GM10266 (cell line): ENCODE data around the gene PDZD8.

Source experiments
- DNase-seq: peaks from one replicate; pipeline ENCODE4 v3.0.0; 2012; ENCODE audit errors: extremely low spot score
- CTCF ChIP-seq: IDR thresholded peaks from 2 replicates; pipeline ENCODE4 v1.5.1; 2012; ENCODE audit warnings: mild to moderate bottlenecking, low read depth; ENCODE audit not compliant: control insufficient read depth, insufficient read depth; ENCODE audit errors: missing control alignments

PDZD8 gene

DNA sequence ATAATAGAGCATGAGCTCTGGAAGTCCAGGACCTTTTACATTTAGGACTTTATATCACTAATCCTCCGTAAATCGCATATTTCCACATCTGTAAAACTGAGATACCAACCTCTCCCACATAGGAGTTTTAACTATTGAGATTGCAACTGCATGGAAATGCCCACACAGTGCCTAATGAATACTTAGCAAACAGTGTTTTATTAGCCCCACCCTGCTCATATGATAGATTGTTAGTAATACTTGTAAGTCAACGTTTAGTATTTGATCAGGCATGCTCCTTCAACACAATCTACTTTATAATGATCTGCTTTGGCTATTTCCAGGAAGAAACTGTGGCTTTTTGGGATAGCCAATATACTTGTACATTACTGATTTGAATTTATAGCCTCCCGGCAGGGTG lies 8.5 kb downstream of the PDZD8 start:
- DNase-seq = no peak
- TF ChIP-seq CTCF = no peak

- no peak for DNase-seq
- no peak for TF ChIP-seq CTCF
These were observed 9.6 kb downstream of the PDZD8 start for GRCh38 chr10:117365612-117366011.

DNA sequence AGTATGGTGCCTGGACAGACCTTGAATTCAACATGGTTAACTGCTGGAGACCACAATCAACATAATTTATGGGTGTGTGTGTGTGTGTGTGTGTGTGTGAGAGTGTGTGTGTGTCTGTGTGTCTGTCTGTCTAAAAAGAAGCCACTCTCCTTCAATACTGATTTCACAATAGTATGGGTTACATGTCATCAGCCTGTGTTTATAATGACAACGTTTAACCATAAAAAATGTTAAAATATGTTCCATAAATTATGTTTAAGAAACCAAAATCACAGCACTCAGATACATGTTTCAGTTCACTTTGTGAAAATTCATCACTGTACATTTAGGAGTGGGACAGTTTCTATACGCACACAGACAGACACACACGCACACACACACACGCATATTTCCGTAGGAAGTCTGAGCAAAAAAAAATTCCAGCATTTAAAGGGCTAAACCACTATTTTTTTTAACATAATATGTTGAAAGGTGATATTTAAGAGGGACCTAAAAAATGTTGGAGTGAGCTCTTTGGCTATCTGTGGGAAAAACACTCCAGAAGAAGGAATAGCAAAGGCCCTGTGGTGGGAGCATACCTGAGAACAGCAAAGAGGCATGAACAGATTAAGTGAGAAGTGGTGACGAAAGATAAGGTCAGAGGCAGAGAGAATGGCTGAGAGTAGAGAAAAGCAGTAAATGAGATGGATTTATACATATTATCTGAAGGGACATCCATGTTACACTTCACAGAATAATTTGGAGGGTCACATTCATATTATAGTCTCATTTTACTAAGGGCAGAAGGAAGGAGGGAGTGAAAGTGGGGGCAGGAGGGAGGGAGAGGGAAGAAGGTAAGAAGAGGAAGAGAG lies 10.9 kb downstream of the PDZD8 start:
- TF ChIP-seq CTCF = no peak
- no peak for DNase-seq

- DNase-seq = no peak
These were observed 12.2 kb downstream of the PDZD8 start for GRCh38 chr10:117363028-117363427.

DNA sequence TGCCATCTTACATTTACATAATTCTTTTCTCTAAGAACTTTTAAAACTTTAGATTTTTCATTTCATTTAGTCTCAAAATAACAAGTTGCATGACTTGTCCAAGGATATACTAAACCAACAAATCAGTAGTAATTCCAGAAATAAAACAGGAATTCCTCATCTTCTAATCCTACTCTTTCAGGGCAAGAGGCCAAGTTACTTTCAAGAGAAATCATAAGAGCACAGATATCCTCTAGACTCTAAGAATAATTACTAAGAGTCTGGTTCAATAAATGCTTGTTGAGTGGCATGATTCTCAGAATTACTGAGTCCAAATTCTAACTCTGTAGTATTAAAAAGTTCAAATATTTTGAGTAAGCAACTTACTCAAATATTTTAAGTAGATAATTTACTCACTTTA lies 12.9 kb downstream of the PDZD8 start:
- no peak for TF ChIP-seq CTCF
- DNase-seq = no peak

More at GRCh38 chr10:117363028-117363427, 12.2 kb downstream of the PDZD8 start:
- no peak for TF ChIP-seq CTCF

DNA sequence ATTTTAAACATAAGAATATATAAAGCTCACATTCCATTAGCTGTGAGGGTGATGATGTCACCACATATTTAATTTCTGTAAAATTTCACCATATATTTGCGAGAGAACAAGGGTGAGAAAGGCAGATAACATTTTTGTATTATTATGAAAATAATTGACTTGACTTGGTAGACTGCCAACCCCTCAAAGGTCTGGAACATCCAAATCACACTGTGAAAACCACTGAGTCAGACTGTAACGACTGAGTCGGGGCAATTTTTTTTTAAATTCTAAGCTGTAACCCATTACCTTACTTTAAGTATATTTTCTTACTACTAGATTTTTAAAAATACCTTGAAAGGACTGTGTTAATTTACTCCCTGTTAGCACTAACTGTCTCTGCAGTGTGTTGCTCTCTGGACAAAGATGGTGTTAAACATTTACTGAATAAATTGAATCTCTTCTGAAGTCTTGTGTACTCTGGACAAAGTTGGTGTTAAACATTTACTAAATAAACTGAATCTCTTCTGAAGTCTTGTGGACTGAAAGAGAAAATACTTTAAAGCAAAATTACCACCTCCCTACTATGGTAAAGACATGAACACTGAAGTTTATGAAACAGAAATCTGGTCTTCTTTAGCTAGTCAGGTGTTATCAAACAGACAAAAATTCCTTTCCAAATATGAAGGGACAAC lies 14.1 kb downstream of the PDZD8 start:
- DNase-seq = no peak
- TF ChIP-seq CTCF = no peak

DNA sequence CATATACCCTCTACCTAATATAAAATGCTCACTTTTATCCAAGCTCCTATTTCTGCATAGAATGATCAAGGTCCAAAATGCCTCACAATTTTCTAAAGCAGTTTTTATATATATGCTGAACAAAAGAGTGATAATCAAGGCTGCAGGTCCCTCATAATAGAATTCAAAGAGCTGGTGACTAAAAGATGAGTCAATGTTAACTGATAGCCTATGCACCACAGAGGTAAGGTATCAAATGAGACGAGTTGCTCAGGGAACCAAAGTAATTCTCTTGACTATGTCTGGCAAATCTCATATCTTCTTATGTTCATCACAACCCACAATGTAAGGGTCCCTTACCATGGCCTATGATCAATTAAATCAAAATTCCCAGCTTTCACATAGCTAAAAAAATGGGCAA lies 15.2 kb downstream of the PDZD8 start:
- no peak for DNase-seq
- TF ChIP-seq CTCF = no peak
